ENCODE measurements around the gene SH2D7. TPM values are rescaled to one million over a fixed set of nuclear protein-coding genes. Genes with fewer than 3 reads are reported as not detected.

Gene SH2D7
- total RNA-seq, 1 experiment from 2014 or later: not detected

- Histone ChIP-seq H3K36me3 (ENCODE audit: control insufficient read depth, insufficient read depth, low read length) (no peaks in the 10 kb centered on the region), H3K27ac (ENCODE audit: low read length) (no peak overlapping the region), H3K27me3 (ENCODE audit: control insufficient read depth, insufficient read depth, low read length) (no peaks in the 10 kb centered on the region), H3K4me3 (ENCODE audit: low read depth in 2 of 2, low read length in 2 of 2) (no peak overlapping the region), H3K9me3 (ENCODE audit: control insufficient read depth, insufficient read depth, low read depth, low read length) (no peaks in the 10 kb centered on the region), H3K4me1 (ENCODE audit: control insufficient read depth, insufficient read depth, low read length) (no peaks in the 10 kb centered on the region)
- TF ChIP-seq, protein P1, sequence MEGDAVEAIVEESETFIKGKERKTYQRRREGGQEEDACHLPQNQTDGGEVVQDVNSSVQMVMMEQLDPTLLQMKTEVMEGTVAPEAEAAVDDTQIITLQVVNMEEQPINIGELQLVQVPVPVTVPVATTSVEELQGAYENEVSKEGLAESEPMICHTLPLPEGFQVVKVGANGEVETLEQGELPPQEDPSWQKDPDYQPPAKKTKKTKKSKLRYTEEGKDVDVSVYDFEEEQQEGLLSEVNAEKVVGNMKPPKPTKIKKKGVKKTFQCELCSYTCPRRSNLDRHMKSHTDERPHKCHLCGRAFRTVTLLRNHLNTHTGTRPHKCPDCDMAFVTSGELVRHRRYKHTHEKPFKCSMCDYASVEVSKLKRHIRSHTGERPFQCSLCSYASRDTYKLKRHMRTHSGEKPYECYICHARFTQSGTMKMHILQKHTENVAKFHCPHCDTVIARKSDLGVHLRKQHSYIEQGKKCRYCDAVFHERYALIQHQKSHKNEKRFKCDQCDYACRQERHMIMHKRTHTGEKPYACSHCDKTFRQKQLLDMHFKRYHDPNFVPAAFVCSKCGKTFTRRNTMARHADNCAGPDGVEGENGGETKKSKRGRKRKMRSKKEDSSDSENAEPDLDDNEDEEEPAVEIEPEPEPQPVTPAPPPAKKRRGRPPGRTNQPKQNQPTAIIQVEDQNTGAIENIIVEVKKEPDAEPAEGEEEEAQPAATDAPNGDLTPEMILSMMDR (IDR thresholded peaks at IDR 0.05): no peak
- TF ChIP-seq SIN3A (IDR thresholded peaks at IDR 0.05; ENCODE audit: borderline replicate concordance, insufficient read depth, low read depth, low read length): no peak
- TF ChIP-seq, protein P2, sequence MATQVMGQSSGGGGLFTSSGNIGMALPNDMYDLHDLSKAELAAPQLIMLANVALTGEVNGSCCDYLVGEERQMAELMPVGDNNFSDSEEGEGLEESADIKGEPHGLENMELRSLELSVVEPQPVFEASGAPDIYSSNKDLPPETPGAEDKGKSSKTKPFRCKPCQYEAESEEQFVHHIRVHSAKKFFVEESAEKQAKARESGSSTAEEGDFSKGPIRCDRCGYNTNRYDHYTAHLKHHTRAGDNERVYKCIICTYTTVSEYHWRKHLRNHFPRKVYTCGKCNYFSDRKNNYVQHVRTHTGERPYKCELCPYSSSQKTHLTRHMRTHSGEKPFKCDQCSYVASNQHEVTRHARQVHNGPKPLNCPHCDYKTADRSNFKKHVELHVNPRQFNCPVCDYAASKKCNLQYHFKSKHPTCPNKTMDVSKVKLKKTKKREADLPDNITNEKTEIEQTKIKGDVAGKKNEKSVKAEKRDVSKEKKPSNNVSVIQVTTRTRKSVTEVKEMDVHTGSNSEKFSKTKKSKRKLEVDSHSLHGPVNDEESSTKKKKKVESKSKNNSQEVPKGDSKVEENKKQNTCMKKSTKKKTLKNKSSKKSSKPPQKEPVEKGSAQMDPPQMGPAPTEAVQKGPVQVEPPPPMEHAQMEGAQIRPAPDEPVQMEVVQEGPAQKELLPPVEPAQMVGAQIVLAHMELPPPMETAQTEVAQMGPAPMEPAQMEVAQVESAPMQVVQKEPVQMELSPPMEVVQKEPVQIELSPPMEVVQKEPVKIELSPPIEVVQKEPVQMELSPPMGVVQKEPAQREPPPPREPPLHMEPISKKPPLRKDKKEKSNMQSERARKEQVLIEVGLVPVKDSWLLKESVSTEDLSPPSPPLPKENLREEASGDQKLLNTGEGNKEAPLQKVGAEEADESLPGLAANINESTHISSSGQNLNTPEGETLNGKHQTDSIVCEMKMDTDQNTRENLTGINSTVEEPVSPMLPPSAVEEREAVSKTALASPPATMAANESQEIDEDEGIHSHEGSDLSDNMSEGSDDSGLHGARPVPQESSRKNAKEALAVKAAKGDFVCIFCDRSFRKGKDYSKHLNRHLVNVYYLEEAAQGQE (IDR thresholded peaks at IDR 0.05; ENCODE audit: insufficient read depth in 1 of 2, low read depth in 2 of 2, low read length in 1 of 2): no peak
- TF ChIP-seq TCF7L2 (IDR thresholded peaks at IDR 0.05; ENCODE audit: low read depth, low read length): no peak
- no peak for TF ChIP-seq POLR2AphosphoS5 (IDR thresholded peaks at IDR 0.05; ENCODE audit: low read depth, low read length)
- ChIA-PET CTCF (interaction anchor here (0.5 to 1.4 kb wide), 6 partner anchors 18 to 876 kb away, joined by 3 to 13 read pairs (median 4); no protein-coding TSS in a partner anchor), POLR2A (no interaction called here)
- intact Hi-C loops (cut with micrococcal nuclease; ENCODE audit: unreplicated experiment): loop anchor here (5.0 kb wide), 1 partner anchor 87 kb away; no protein-coding TSS in a partner anchor
- no peak for ATAC-seq
- no peak for DNase-seq (ENCODE audit: low read depth, low spot score)
- BruUV-seq (replicated peaks): no TSS peak
- in situ Hi-C loops (cut with HindIII; ENCODE audit: low pct_unique_long_range_greater_than_20kb, low sequenced_read_pairs): no loop called here
Observed at GRCh38 chr15:78110096-78110495, 17.7 kb downstream of the SH2D7 start.

- CTCF ChIA-PET: interaction anchor here (0.6 to 1.4 kb wide), 3 partner anchors 17 to 152 kb away, joined by 4 to 5 read pairs (median 4); no protein-coding TSS in a partner anchor
- Histone ChIP-seq H3K4me3 (ENCODE audit: low read depth in 2 of 2, low read length in 2 of 2) (no peak overlapping the region), H3K9me3 (ENCODE audit: control insufficient read depth, insufficient read depth, low read depth, low read length) (no peaks in the 10 kb centered on the region), H3K4me1 (ENCODE audit: control insufficient read depth, insufficient read depth, low read length) (no peaks in the 10 kb centered on the region), H3K36me3 (ENCODE audit: control insufficient read depth, insufficient read depth, low read length) (no peaks in the 10 kb centered on the region), H3K27me3 (ENCODE audit: control insufficient read depth, insufficient read depth, low read length) (no peaks in the 10 kb centered on the region), H3K27ac (ENCODE audit: low read length) (no peak overlapping the region)
- in situ Hi-C loops (cut with HindIII; ENCODE audit: low pct_unique_long_range_greater_than_20kb, low sequenced_read_pairs): no loop called here
- no peak for DNase-seq (ENCODE audit: low read depth, low spot score)
- intact Hi-C loops (cut with micrococcal nuclease; ENCODE audit: unreplicated experiment): loop anchor here (5.0 kb wide), 1 partner anchor 86 kb away; no protein-coding TSS in a partner anchor
- POLR2A ChIA-PET: interaction anchor here (0.6 kb wide), 1 partner anchor 131 kb away, joined by 3 read pairs; no protein-coding TSS in a partner anchor
- no TSS peak for BruUV-seq (replicated peaks)
- TF ChIP-seq, protein P1 (IDR thresholded peaks at IDR 0.05): no peak
- no peak for TF ChIP-seq TCF7L2 (IDR thresholded peaks at IDR 0.05; ENCODE audit: low read depth, low read length)
- TF ChIP-seq POLR2AphosphoS5 (IDR thresholded peaks at IDR 0.05; ENCODE audit: low read depth, low read length): no peak
- TF ChIP-seq, protein P2 (IDR thresholded peaks at IDR 0.05; ENCODE audit: insufficient read depth in 1 of 2, low read depth in 2 of 2, low read length in 1 of 2): no peak
- no peak for TF ChIP-seq SIN3A (IDR thresholded peaks at IDR 0.05; ENCODE audit: borderline replicate concordance, insufficient read depth, low read depth, low read length)
- ATAC-seq: no peak
Observed at GRCh38 chr15:78110916-78111475, 18.6 kb downstream of the SH2D7 start.

Measured in Panc1 (cell line).